D721Med (cell line): ENCODE results near the gene CRTC1.

ENCODE experiments used
- DNase-seq: peaks from one replicate; pipeline ENCODE4 v3.0.0; 2011; ENCODE audit warnings: low spot score; ENCODE audit not compliant: insufficient read length
- FAIRE-seq: peaks from 2 replicates; lab custom pipeline; 2011; peaks lifted over from hg19 to GRCh38; lab: Jason Lieb, UNC
- CTCF ChIP-seq: IDR thresholded peaks from 2 replicates; pipeline ENCODE4 v1.5.1; 2012; ENCODE audit warnings: mild to moderate bottlenecking, control low read depth; ENCODE audit not compliant: insufficient read depth; ENCODE audit errors: missing control alignments

Gene CRTC1

GRCh38 chr19:18794692-18795091 lies 111.2 kb downstream of the CRTC1 start:
- no peak for TF ChIP-seq CTCF
- FAIRE-seq (no peak), DNase-seq (no peak)

GRCh38 chr19:18795540-18795939 lies 112.1 kb downstream of the CRTC1 start:
- no peak for DNase-seq
- TF ChIP-seq CTCF = no peak
- no peak for FAIRE-seq

GRCh38 chr19:18796239-18796638 lies 112.8 kb downstream of the CRTC1 start:
- FAIRE-seq (no peak), DNase-seq (no peak)
- no peak for TF ChIP-seq CTCF

GRCh38 chr19:18798384-18799352 lies 115.2 kb downstream of the CRTC1 start:
- no peak for TF ChIP-seq CTCF
- DNase-seq = no peak

GRCh38 chr19:18799389-18799970 lies 116.0 kb downstream of the CRTC1 start:
- FAIRE-seq (no peak), DNase-seq (no peak)
- no peak for TF ChIP-seq CTCF

More at GRCh38 chr19:18798384-18799352, 115.2 kb downstream of the CRTC1 start:
- no peak for FAIRE-seq

- DNase-seq (no peak), FAIRE-seq (no peak)
These were observed 116.6 kb downstream of the CRTC1 start for GRCh38 chr19:18800079-18800478.

More at GRCh38 chr19:18800079-18800478, 116.6 kb downstream of the CRTC1 start:
- TF ChIP-seq CTCF = no peak
